Choroid plexus epithelial cell (primary cell): Measurements from ENCODE around the gene CXCL16.

ENCODE experiments used
- DNase-seq: peaks from one replicate; pipeline ENCODE4 v3.0.0-alpha.2; 2010; ENCODE audit warnings: low read depth
- H3K4me3 ChIP-seq: 2 replicates; pipeline ENCODE4 v1.5.1; 2011; ENCODE audit warnings: low read depth, mild to moderate bottlenecking, control low read depth, low read length, moderate library complexity
- CTCF ChIP-seq: conservative IDR thresholded peaks from 2 replicates; pipeline ENCODE4 v1.5.1; 2011; ENCODE audit warnings: low read depth, mild to moderate bottlenecking, control low read depth, inconsistent platforms, low read length, moderate library complexity

CXCL16 gene

GRCh38 chr17:4735876-4736651 is 3.7 kb downstream of the CXCL16 start:
- TF ChIP-seq CTCF: no peak
- peak; percentile 25 for DNase-seq
- no peak overlapping the region for H3K4me3 ChIP-seq

- TF ChIP-seq CTCF: no peak
- DNase-seq: no peak
- no peak overlapping the region for H3K4me3 ChIP-seq
Observed at GRCh38 chr17:4734857-4735475, 4.8 kb downstream of the CXCL16 start.

- no peak overlapping the region for H3K4me3 ChIP-seq
- DNase-seq: no peak
- peak; percentile 33 for TF ChIP-seq CTCF
Observed at GRCh38 chr17:4733073-4733531, 6.6 kb downstream of the CXCL16 start.

GRCh38 chr17:4728124-4728523 is 11.6 kb downstream of the CXCL16 start:
- no peak for TF ChIP-seq CTCF
- no peak overlapping the region for H3K4me3 ChIP-seq
- no peak for DNase-seq

GRCh38 chr17:4725646-4726310 is 13.9 kb downstream of the CXCL16 start:
- no peak for TF ChIP-seq CTCF
- H3K4me3 ChIP-seq: no peak overlapping the region
- no peak for DNase-seq

GRCh38 chr17:4724650-4725049 is 15.1 kb downstream of the CXCL16 start:
- H3K4me3 ChIP-seq: no peak overlapping the region
- TF ChIP-seq CTCF: no peak
- DNase-seq: no peak
